Measurements from ENCODE around the gene SOCS1. TPM values are rescaled to one million over a fixed set of nuclear protein-coding genes. Genes with fewer than 3 reads are reported as not detected.

SOCS1 gene
- total RNA-seq, 1 donor from 2014 or later, result 1.5 TPM

DNA sequence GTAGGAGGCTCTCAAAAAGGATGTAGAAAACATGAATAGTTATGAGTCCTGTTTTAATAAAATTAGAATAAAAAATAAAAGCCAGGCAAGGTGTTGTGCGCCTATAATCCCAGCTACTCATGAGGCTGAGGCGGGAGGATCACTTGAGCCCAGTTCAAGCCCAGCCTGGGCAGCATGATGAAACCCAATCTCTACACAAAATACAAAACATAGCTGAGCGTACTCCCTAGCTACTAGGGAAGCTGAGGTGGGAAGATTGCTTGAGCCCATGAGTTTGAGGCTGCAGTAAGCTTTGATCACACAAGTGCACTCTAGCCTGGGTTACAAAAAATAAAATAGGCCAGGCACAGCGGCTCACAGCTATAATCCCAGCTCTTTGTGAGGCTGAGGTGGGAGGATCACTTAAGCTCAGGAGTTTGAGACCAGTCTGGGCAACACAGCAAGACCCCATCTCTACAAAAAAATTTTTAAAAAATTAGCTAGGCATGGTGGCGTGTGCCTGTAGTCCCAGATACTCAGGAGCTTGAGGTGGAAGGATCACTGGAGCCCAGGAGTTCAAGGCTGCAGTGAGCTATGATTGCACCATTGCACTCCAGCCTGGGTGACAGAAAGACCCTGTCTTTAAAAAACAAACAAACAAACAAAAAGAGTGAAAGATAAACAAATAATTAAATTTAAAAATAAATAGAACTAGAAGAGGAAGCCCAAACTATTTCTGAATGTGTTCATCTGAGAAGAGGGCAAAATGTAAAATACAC lies 42.3 kb upstream of the SOCS1 start:
- TF ChIP-seq, protein P1, sequence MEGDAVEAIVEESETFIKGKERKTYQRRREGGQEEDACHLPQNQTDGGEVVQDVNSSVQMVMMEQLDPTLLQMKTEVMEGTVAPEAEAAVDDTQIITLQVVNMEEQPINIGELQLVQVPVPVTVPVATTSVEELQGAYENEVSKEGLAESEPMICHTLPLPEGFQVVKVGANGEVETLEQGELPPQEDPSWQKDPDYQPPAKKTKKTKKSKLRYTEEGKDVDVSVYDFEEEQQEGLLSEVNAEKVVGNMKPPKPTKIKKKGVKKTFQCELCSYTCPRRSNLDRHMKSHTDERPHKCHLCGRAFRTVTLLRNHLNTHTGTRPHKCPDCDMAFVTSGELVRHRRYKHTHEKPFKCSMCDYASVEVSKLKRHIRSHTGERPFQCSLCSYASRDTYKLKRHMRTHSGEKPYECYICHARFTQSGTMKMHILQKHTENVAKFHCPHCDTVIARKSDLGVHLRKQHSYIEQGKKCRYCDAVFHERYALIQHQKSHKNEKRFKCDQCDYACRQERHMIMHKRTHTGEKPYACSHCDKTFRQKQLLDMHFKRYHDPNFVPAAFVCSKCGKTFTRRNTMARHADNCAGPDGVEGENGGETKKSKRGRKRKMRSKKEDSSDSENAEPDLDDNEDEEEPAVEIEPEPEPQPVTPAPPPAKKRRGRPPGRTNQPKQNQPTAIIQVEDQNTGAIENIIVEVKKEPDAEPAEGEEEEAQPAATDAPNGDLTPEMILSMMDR (conservative IDR thresholded peaks at IDR 0.05; ENCODE audit: low read depth, low read length), result no peak
- H3K4me3 ChIP-seq (ENCODE audit: low read depth, low read length), result no peak overlapping the region
- DNase-seq (ENCODE audit: low read depth), result no peak

DNA sequence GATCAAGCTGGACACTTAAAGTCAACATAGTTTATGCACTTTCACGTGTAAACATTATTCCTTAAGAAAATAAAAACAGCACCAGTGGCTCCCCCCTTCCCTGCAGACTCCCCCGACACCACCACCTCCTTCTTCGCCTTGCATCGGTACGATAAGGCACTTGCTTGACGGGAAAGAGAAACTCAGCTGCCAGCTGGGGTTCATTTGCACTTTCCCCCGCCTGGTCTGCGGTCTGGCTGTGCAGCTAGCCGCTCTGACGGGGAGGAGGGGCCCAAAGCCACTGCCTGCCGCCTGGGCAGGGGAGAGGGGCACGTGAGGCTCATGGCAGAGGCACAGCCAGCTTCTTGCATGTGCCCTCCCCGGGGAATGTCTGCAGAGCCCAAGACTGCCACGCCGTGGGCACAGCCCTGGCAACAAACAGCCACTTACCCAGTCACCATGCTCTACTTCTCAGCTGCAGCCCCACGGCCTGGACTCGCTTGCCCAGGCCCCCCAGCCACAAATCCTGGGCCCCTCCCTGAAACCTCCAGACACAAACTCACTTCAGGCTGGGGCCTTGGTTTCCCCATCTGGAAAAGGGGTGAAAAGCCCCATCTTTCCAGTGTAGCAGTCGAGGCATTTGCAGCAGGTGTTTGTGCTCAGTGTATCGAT lies 41.6 kb upstream of the SOCS1 start:
- TF ChIP-seq, protein P1 (conservative IDR thresholded peaks at IDR 0.05; ENCODE audit: low read depth, low read length), result peak; percentile 27
- peak overlapping the region; percentile 29 for H3K4me3 ChIP-seq (ENCODE audit: low read depth, low read length)
- DNase-seq (ENCODE audit: low read depth), result no peak

DNA sequence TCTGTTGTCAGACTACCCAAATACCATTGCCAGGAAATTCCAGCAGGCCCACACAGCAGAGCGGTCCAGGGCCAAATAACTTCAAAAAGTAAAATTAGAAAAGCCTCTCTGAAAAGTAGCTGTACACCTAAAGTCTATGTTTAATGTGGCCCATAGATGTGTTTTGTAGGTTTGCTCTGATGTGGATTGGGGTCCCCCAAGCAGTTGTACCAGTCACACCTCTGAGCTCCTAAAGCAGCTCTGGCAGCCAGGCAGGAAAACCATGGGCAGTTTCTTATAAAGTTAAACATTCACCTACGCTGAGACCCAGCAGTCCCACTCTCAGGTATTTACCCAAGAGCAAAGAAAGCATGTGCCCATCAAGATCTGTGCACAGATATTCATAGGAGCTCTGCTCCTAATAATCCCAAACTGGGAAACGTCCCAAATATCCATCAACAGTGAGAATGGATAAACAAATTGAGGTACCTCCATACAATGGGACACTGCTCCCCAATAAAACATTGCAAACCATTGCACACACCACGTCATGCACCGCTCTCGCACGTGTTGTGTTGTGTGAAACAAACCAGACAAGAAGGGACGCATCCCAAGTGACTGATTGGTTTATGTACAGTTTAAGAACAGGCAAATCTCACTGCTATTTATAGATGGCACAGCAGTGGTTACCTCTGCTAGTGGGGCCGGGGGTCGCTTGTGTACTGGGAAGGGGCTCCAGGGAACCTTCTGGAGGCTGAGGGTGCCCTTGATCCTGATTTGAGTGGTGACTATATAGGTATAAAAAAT lies 40.9 kb upstream of the SOCS1 start:
- peak overlapping the region; percentile 29 for H3K4me3 ChIP-seq (ENCODE audit: low read depth, low read length)
- no peak for DNase-seq (ENCODE audit: low read depth)
- TF ChIP-seq, protein P1 (conservative IDR thresholded peaks at IDR 0.05; ENCODE audit: low read depth, low read length), result no peak

DNA sequence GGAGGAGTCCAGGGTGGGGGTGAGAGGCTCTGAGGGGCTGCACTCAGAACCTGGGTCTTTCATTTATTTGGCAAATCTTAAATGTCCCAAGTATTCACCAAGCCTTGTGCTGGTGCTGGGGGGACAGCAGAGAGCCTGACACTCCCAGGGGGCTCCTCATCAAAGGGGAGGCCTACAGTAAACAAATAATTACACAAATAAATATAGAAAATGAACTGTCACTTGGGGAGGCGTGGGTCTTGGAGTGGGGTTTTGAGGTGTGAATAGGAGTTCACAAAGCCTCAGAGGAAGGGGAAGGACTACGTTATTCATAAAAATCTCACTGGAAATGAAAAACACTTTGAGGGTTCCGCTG lies 40.3 kb upstream of the SOCS1 start:
- DNase-seq (ENCODE audit: low read depth), result no peak
- TF ChIP-seq, protein P1 (conservative IDR thresholded peaks at IDR 0.05; ENCODE audit: low read depth, low read length), result no peak
- no peak overlapping the region for H3K4me3 ChIP-seq (ENCODE audit: low read depth, low read length)

DNA sequence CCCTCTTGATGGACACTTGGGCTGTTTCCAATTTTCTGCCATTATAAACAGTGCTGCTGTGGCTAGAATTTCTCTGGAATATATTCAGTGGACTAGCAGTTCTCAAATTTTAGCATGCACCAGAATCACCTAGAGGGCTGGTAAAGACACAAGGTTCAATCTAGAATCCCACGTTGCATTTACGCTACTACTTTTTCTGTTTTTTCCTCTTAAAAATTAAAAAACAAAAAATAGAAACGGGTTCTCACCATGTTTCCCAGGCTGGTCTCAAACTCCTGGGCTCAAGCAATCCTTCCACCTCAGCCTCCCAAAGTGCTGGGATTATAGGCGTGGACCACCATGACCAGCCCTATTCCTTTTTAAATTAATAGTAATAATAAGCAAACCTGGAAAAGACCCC lies 39.7 kb upstream of the SOCS1 start:
- TF ChIP-seq, protein P1 (conservative IDR thresholded peaks at IDR 0.05; ENCODE audit: low read depth, low read length), result no peak
- H3K4me3 ChIP-seq (ENCODE audit: low read depth, low read length), result no peak overlapping the region
- DNase-seq (ENCODE audit: low read depth), result no peak

DNA sequence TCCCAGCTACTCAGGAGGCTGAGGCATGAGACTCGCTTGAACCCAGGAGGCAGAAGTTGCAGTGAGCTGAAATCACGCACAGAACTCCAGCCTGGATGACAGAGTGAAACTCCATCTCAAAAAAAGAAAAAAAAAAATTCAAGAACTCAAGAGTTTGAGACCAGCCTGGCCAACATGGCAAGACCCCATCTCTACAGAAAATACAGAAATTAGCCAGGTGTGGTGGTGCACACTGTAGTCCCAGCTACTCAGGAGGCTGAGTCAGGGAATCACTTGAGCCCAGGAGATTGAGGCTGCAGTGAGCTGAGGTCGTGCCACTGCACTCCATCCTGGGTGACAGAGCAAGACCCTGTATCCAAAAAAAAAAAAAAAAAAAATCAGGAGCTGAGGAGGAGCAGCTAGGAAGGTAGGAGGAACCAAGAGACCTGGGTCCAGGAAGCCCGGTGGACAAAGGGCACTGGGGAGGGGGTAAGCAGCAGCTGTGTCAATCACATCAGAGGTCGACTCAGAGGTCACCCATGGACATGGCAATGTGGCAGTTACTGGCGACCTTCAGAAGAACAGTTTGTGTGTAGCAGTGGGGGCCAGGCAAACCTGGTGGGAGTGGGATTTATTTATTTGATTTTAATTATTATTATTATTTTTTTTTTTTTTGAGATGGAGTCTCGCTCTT lies 36.2 kb upstream of the SOCS1 start:
- TF ChIP-seq, protein P1 (conservative IDR thresholded peaks at IDR 0.05; ENCODE audit: low read depth, low read length), result no peak
- no peak overlapping the region for H3K4me3 ChIP-seq (ENCODE audit: low read depth, low read length)
- DNase-seq (ENCODE audit: low read depth), result no peak

All from epithelial cell of proximal tubule (primary cell).